Subcutaneous adipose tissue (tissue), 4 donors: ENCODE results near the gene ADGRA3. TPM values are rescaled to one million over a fixed set of nuclear protein-coding genes. Genes with fewer than 3 reads are reported as not detected.

Experiments used
- total RNA-seq, 4 donors: library from RNA; depleted of rRNA; stranded (reverse); fragments of >200 nt; gene quantifications; one replicate each; pipeline ENCODE4 v1.1.0, GENCODE V29; 2016
- TF ChIP-seq, protein P1 (sequence below): fragments of 450-650 bp; IDR thresholded peaks from one replicate; pipeline ENCODE4 v1.5.1; 2016; ENCODE audit warnings: low read depth, mild to moderate bottlenecking, control low read depth, antibody characterized with exemption, moderate library complexity

The ADGRA3 gene
- total RNA-seq, 4 donors from 2014 or later, result 19.2 to 36.3 (median 29.1) TPM

DNA sequence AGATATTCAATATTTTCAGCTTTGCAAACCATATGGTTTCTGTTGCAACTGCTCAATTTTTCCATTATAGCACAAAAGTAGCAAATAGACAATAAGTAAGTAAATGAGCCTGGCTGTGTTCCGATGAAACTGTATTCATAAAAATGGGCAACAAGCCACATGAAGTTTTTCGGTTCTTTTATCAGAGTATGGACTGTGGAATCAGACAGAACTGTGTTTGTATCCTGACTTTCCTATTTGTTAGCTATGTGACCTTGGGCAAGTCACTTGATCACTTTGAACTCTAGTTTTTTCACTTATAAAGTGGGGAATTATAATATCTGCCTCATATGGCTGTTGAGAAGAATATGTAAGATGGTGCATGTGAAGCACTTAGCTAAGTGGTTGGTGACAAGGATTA, 23.4 kb upstream of the ADGRA3 start:
- TF ChIP-seq, protein P1, sequence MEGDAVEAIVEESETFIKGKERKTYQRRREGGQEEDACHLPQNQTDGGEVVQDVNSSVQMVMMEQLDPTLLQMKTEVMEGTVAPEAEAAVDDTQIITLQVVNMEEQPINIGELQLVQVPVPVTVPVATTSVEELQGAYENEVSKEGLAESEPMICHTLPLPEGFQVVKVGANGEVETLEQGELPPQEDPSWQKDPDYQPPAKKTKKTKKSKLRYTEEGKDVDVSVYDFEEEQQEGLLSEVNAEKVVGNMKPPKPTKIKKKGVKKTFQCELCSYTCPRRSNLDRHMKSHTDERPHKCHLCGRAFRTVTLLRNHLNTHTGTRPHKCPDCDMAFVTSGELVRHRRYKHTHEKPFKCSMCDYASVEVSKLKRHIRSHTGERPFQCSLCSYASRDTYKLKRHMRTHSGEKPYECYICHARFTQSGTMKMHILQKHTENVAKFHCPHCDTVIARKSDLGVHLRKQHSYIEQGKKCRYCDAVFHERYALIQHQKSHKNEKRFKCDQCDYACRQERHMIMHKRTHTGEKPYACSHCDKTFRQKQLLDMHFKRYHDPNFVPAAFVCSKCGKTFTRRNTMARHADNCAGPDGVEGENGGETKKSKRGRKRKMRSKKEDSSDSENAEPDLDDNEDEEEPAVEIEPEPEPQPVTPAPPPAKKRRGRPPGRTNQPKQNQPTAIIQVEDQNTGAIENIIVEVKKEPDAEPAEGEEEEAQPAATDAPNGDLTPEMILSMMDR, result no peak

DNA sequence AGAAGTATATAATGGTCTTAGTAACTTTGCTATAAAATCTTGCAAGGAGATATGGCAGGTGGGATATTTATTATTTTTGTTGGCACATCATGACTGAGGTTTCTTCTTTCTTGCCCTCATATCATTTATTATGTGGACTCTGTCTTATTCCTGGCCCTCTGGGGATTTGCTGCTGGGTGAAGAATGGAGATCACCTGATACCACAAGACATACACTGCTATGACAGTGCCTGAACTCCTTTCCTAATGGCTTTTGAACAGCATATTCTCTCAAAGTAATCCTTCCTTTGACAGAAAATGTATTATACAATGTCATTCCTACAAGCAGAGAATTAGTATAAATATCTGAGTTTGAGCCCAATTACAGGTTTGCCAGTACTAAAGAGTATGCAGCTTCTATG, 22.0 kb upstream of the ADGRA3 start:
- TF ChIP-seq, protein P1, result no peak

DNA sequence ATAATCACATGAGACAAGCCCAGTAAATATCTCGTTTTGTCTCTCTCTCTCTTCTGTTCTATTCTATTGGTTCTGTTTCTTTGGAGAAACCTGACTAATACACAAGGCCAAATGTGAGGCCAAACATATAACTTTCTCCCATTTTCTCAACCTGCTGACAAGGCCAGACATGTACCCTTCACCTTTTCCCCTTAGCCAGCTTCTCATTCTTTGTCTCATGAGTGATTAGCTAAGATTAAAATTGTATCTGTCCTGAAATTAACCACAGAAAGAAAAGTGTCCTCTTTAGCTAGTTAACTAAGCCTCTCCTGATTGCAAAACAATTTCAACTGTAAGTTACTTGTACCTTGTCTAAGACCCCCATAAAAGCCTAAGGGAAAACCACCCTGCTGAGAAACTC, 18.5 kb upstream of the ADGRA3 start:
- TF ChIP-seq, protein P1, result no peak

DNA sequence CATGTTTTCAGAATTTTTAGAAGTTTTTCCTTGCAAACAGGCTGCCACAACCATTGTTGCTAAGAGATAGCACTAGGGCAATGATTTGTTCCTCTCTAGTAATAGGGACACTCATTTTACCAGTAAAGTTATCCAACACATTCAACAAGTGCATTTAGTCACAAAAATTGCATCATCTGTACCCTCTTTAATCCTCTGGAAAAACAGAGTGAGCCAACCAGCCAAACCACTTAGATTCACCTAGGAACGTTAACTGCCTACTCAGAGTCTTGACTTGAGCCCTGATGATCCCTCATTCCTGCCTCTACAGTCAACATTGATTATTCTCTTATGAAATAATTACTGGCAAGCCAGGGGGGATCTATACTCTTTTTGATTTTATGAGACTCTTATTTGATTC, 17.0 kb upstream of the ADGRA3 start:
- TF ChIP-seq, protein P1, result no peak

DNA sequence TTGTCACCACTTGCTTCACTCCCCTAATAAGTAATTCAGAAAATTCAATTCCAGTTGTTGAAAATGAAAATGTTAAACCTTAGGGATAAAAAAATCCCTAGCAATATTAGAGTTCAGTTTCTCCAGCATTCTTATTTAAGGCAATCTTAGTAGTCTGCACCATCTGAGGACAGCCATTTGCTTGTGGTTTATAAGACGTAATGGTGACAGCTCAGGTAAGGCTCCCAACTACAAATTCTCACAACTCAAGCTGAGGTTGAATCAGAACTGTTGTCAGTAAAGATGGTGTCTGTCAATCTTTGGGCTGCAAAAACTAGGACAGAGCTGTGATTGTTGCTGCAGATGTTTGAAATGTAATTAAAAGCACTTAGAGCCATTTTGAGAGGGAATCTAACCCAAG, 16.3 kb upstream of the ADGRA3 start:
- TF ChIP-seq, protein P1, result no peak

DNA sequence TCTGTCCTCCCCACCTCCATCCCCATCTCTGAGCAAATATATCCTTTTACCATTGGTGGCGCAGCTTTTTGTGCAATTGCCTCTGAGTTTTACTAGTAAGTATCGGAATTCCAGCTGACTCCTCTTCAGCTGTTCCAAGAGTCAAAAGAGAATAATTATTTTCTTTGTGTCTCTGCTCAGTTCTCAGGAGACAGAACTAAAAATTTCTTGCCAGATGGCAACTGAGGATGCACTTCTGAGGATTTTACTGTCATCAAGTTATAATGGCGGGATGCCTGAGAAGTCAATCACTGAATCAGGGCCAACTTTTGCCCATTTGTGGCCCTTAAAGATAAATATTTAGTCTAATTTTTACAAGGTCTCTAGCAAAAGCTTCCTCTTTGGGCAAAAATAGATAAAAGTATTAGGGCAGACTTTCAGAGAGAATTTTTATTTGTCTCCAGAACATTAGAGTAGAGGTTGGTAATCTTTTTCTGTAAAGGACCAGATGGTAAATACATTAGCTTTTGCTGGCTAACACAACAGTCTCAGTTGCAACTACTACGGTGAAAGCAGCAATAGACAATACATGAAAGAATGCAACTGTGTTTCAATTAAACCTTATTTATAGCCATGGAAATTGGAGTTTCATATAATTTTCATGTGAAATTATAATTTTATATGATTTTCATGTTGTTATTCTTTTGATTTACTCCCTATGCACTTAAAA, 15.6 kb upstream of the ADGRA3 start:
- TF ChIP-seq, protein P1, result no peak

DNA sequence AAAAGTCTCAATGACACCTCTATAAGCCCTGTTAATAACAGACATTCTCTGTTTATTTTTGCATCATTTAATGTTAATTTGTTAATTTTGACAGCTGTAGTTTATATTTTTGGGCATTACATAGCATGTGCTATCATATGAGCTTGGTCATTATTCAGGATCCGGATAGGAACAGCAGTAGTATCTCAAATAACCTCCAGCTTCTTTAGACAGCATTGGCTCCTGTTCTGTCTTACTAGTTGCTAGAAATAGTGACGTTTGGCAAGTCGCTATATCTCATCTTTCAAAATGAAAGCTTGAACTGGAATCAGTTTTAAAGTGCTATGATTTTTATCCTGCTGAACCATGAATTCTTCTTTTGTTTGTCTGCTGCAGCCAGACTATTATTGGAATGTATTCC, 9.0 kb upstream of the ADGRA3 start:
- TF ChIP-seq, protein P1, result no peak
